BE2C (cell line): ENCODE results near the gene CUEDC1.

Source experiments
- DNase-seq: peaks from one replicate; pipeline ENCODE4 v3.0.0-alpha.2; 2020
- H3K27me3 ChIP-seq: fragments of 250-450 bp; sonication (Bioruptor Pico); 2 replicates; pipeline ENCODE4 v1.5.1; 2020; ENCODE audit warnings: mild to moderate bottlenecking
- H3K36me3 ChIP-seq: fragments of 250-450 bp; sonication (Bioruptor Pico); 2 replicates; pipeline ENCODE4 v1.5.1; 2020; ENCODE audit warnings: mild to moderate bottlenecking
- H3K4me1 ChIP-seq: fragments of 250-450 bp; sonication (Bioruptor Pico); 2 replicates; pipeline ENCODE4 v1.5.1; 2020
- H3K4me3 ChIP-seq: 2 replicates; pipeline ENCODE4 v1.5.1; 2011; ENCODE audit warnings: low read depth, low read length
- H3K9me3 ChIP-seq: fragments of 250-450 bp; sonication (Bioruptor Pico); 2 replicates; pipeline ENCODE4 v1.5.1; 2020
- CTCF ChIP-seq: IDR thresholded peaks from 2 replicates; pipeline ENCODE4 v1.5.1; 2012; ENCODE audit warnings: mild to moderate bottlenecking, low read depth, low read length

Gene CUEDC1

GRCh38 chr17:57993471-57994365, 38.5 kb upstream of the CUEDC1 start:
- Histone ChIP-seq H3K27me3 (no peaks in the 10 kb centered on the region), H3K36me3 (peaks cover 13% of the 10 kb centered on the region), H3K4me3 (no peak overlapping the region), H3K4me1 (peaks cover 11% of the 10 kb centered on the region), H3K9me3 (no peaks in the 10 kb centered on the region)
- no peak for DNase-seq
- TF ChIP-seq CTCF, result no peak

GRCh38 chr17:57991537-57991936, 36.3 kb upstream of the CUEDC1 start:
- no peak for TF ChIP-seq CTCF
- H3K4me1 ChIP-seq, result peaks cover 11% of the 10 kb centered on the region
- H3K9me3 ChIP-seq, result no peaks in the 10 kb centered on the region
- no peak for DNase-seq
- no peak overlapping the region for H3K4me3 ChIP-seq
- H3K27me3 ChIP-seq, result no peaks in the 10 kb centered on the region
- H3K36me3 ChIP-seq, result no peaks in the 10 kb centered on the region

- H3K36me3 ChIP-seq, result no peaks in the 10 kb centered on the region
- TF ChIP-seq CTCF, result no peak
Measured at GRCh38 chr17:57990037-57990436, 34.8 kb upstream of the CUEDC1 start.

GRCh38 chr17:57988301-57989250, 33.4 kb upstream of the CUEDC1 start:
- Histone ChIP-seq H3K9me3 (no peaks in the 10 kb centered on the region), H3K4me1 (peaks cover 20% of the 10 kb centered on the region), H3K27me3 (no peaks in the 10 kb centered on the region), H3K4me3 (peak overlapping the region; percentile 79), H3K36me3 (no peaks in the 10 kb centered on the region)
- peak; percentile 39 for TF ChIP-seq CTCF
- peak; percentile 79 for DNase-seq

More at GRCh38 chr17:57990037-57990436, 34.8 kb upstream of the CUEDC1 start:
- no peak for DNase-seq
- Histone ChIP-seq H3K4me3 (no peak overlapping the region), H3K27me3 (no peaks in the 10 kb centered on the region), H3K4me1 (peaks cover 12% of the 10 kb centered on the region), H3K9me3 (no peaks in the 10 kb centered on the region)

- H3K9me3 ChIP-seq, result no peaks in the 10 kb centered on the region
- peaks cover under 1% of the 10 kb centered on the region; the same call in 1 of the 2 replicates for H3K36me3 ChIP-seq
- no peak for TF ChIP-seq CTCF
- H3K27me3 ChIP-seq, result no peaks in the 10 kb centered on the region
- H3K4me3 ChIP-seq, result peak within 1 kb of the TSS; percentile 87
- H3K4me1 ChIP-seq, result peaks cover 17% of the 10 kb centered on the region
- DNase-seq, result peak; percentile 88
Measured at GRCh38 chr17:57987581-57988300, 32.5 kb upstream of the CUEDC1 start, which contains the start of gene VEZF1. Gene VEZF1, minus strand, starts transcription at chr17:57988254. Its CDS starts 143 bp downstream, at chr17:57988111.
